GM18499 (cell line): ENCODE data around the gene UBALD2.
A peak's percentile ranks its signal among the peaks of the same experiment; 100 is the strongest.
"Not testable (repeated sequence)": the region's sequence is repeated elsewhere in the genome, so short reads cannot be mapped to it uniquely, and the experiment has no call there.

Experiments used
- ATAC-seq: cut with Tn5 transposase; IDR thresholded peaks from one replicate; pipeline ENCODE4 v1.9.1; 2021; ENCODE audit warnings: moderate number of reproducible peaks; ENCODE audit not compliant: insufficient read depth, unreplicated experiment

The UBALD2 gene

GRCh38 chr17:76264755-76265623 is at the start of gene UBALD2:
Gene UBALD2, plus strand, starts transcription at chr17:76265348. Its CDS starts 158 bp downstream, at chr17:76265506.
- peak; percentile 55 for ATAC-seq

GRCh38 chr17:76217081-76217480 is 48.1 kb upstream of the UBALD2 start:
- ATAC-seq = no peak

DNA sequence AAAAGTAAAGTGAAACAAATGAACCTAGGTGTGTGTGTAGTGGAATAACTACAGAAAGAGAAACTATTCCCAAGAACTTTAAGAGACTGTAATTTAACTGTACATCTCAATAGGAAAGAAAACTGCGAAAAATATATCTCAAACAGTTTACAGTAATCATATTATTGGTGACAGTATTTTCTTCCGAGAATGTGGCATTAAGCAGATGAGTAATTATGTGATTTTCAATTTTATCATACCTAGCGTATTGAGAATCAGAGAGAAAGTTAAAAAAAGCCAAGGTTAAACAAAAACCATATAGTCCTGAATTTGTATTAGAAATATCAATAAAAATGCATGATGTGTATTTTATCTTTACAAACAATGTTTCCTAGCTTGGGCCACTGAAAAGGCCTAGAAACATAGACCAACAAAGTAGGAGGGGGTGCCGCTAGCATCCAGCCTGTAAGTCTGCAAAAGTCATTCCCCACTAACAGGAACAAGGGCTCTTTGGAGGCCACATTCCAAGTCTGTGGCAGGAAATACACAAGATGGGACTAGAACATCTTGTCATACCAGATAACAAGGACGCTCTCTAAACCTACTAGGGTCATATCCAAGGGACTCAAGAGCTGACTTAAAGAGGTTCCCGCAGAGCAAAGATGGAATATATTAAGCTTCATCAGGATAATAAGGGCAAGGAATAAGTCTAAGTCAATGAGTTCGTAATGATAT is 45.3 kb upstream of the UBALD2 start:
- ATAC-seq = no peak

DNA sequence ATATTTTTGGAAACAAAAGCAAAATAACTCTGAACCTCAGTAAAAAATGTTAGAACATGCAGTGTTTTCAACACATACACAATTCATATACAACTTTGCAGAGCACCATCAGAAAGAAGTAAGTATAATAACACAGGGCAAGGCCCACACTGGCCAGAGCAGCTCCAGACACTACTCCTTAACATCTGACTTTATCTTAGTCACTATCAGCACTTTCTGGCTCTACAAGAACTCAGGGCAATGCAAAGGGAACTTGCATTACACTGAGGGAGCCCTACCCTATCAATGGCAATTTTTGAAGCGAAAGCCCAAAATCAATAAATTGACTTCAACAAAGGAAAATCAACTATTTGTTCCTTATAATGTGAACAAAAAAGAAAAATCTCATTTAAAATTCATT is 41.3 kb upstream of the UBALD2 start:
- no peak for ATAC-seq

DNA sequence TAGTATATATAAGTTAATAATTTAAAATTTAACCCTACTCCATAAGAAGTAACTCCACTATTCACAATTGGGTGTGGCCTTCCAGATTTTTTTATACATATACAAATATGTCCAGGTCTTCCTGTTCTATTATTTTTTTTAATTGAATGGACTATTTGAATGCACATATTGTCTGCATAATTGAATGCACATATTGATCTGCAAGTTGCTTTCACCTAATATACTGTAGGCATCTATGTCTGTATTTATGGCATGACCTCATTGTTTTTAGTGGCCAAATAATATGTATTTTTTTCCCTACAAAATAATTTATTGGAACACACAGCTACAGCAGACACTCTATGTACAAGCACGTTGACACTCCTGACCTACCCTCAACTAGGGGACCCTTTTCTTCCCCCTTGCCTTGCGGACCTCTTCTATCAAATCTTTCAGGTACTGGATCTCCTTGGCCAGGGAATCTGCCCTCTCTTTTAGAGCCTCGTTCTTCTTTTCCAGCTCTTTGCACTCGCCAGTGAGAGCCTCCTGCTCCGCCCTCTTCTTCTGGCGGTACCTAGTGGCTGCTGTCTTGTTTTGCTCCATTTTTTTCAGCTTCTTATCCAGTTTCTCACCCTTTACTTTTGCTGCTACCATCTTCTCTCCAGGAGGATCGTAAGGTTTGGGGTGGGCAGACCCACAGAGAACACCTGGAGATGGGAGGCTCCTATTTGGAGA is 39.6 kb upstream of the UBALD2 start:
- not testable (repeated sequence) for ATAC-seq

GRCh38 chr17:76226749-76227148 is 38.4 kb upstream of the UBALD2 start:
- not testable (repeated sequence) for ATAC-seq

- no peak for ATAC-seq
Measured at GRCh38 chr17:76232342-76232741, 32.8 kb upstream of the UBALD2 start.

GRCh38 chr17:76233588-76234353 is 31.4 kb upstream of the UBALD2 start:
- ATAC-seq = no peak

DNA sequence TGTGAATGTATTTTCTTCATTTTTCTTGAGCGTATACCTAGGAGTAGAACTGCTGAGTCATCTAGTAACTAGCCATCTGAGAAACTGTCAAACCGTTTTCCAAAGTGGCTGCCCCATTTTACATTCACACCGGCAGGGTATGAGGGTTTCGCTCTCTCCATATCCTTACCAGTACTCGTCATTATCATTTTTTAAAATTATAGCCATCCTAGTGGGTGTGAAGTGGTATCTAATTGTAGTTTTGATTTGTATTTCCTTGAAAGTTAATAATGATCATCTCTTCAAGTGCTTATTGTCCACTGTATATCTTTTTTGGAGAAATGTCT is 30.8 kb upstream of the UBALD2 start:
- no peak for ATAC-seq

DNA sequence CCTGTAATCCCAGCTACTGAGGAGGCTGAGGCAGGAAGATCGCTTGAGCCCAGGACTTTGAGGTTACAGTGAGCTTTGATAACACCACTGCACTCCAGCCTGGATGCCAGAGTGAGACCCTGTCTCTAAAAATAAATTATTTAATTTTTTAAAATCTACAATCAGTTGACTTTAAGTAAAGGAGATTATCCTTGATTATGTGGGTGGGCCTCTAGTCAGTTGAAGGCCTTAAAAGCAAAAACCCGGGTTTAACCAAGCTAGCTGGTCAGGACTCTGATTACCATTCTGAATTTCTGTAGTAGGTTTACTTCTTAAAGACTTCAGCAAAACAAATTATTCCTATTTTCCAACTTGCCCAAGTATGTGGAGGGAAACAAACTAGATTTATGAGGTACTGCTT is 29.3 kb upstream of the UBALD2 start:
- no peak for ATAC-seq

- no peak for ATAC-seq
Measured at GRCh38 chr17:76236603-76237002, 28.5 kb upstream of the UBALD2 start.

GRCh38 chr17:76237859-76238313 is 27.3 kb upstream of the UBALD2 start:
- no peak for ATAC-seq

GRCh38 chr17:76238847-76239537 is 26.2 kb upstream of the UBALD2 start:
- no peak for ATAC-seq

GRCh38 chr17:76239538-76240274 is 25.4 kb upstream of the UBALD2 start:
- ATAC-seq = no peak

DNA sequence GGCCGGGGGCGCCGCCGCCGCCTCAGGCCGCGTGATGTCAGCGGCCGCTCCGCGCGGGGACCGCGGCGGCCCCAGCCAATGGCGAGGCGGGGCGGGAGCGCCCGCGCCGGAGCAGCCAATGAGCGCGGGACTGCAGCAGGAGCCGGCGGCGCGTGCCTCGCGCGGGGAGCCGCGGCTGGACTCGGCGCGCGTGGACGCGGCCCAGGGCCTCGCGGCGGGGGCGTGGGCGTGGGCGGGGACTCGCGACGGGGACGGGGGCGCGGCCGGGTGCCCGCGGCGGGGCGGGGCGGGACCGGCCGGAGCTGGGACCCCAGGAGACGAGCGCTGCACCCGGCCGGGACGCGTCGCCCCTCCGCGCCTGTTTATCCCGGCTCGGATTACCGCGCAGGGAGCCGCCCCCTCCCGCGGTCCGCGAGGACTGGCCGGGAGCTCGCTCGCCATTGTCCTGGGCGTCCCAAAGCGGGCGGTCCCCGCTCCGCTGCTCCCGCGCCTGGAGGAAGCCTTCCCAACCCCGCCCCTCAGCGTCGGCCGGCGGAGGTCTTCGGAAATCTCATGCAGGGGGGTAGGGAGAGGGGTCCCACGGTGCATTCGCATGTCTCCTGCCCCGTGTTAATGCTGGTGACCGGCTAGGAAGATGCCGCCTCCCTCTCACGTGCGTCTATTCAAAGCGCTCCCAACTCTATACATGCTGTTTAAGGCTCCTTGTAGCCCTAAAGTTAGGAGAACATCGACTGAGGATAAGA is 24.5 kb upstream of the UBALD2 start, which contains the start of gene RNF157:
Gene RNF157, minus strand, starts transcription at position 33 of the 743 bp plus-strand sequence. CDS start 253 bp downstream, outside the sequence.
- ATAC-seq = no peak

DNA sequence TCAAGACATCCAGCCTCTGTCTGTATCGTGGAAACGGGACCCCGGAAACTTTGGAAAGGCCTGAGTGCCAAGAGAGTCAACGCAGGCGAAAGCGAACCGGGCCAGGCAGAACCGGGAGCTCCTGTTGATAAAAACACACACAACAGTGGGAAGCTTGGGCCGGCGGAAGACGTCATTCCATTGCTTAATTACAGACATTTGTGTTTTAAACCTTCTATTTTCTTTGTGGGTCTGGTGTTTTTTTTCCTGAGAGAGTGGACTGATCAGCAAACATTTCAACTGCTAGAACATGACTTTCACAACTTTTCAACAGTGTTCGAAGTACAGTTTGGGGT is 24.0 kb upstream of the UBALD2 start:
- no peak for ATAC-seq

DNA sequence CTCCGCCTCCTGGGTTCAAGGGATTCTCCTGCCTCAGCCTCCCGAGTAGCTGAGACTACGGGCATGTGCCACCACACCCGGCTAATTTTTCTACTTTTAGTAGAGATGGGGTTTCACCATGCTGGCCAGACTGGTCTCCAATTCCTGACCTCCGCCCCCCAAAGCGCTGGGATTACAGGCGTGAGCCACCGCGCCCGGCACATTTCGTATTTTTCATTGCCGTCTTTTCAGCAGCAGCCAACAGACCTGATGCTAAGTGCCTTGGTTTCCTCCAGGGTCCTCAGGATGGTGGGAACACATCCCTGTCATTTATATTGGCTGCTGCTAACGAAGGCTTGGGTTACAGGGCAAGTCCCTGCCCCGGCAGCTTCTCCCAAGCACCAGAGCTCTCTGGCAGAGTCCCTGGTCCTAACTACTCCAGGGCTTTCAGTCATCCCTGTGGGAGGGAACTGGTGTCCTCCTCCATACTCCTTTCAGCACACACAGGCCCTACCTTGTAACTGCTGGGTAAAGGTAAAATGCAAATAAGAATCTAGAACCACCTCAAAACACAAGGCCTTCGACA is 23.4 kb upstream of the UBALD2 start:
- ATAC-seq = no peak
